Amniotic epithelial cell (primary cell): ENCODE data around the gene STEAP4.
"Not testable (repeated sequence)": the region's sequence is repeated elsewhere in the genome, so short reads cannot be mapped to it uniquely, and the experiment has no call there.

Experiments used
- DNase-seq: peaks from one replicate; pipeline ENCODE4 v3.0.0-alpha.2; 2010; ENCODE audit warnings: low read depth

STEAP4 gene

DNA sequence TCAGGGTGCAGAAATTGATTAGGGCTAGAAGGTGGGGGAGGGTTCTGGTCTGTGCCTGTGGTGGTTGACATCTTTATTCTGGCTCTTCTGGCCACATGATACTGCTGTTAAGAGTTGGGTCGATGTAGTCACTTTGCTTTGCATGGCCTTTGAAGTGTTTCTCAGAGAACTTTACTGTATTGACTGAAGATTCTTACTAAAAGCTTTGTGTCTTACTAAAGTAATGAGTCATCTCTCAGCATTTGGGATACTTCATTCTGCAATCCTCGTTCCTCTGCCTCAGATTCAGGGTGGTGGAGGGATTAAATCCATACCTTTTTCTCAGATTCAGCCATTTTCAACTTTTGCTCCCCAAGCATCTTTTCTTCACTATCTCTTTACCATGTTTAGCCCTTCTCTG lies 38.6 kb downstream of the STEAP4 start:
- no peak for DNase-seq

DNA sequence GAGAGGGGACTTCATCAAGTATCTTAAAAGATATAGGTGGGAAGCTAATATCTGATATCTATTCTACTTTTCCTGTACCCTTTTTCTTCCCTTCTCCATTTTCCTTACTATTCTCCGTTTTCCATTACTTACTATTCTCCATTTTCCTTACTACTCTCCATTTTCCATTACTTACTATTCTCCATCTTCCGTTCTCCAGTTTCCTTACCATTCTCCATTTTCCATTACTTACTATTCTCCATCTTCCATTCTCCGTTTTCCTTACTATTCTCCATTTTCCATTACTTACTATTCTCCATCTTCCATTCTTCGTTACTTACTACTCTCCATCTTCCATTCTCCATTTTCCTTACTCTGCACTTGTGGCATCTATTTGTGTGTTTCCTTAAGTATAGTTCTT lies 39.3 kb downstream of the STEAP4 start:
- DNase-seq: no peak

DNA sequence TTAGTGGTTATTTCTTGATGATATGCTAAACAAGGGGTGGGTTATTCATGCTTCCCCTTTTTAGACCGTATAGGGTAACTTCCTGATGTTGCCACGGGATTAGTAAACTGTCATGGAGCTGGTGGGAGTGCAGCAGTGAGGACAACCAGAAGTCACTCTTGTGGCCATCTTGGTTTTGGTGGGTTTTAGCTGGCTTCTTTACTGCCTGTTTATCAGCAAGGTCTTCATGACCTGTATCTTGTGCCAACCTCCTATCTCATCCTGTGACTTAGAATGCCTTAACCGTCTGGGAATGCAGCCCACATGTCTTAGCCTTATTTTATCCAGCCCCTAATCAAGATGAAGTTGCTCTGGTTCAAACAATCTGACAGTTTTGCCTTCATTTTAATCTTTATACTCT lies 41.7 kb downstream of the STEAP4 start:
- not testable (repeated sequence) for DNase-seq

DNA sequence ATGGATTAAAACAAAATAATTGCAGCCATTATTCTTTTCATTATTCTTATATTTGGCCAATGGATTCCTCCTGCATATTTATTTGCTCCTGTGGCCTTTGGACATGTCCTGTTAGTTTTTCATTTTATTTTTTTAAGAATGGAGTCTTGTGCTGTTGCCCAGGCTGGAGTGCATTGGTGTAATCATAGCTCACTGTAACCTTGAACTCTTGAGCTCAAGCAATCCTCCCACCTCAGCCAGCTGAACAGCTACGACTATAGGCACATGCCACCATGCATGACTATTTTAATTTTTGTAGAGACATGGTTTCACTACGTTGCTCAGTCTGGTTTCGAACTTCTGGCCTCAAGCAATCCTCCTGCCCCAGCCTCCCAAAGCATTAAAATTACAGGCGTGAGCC lies 44.1 kb downstream of the STEAP4 start:
- DNase-seq: no peak

DNA sequence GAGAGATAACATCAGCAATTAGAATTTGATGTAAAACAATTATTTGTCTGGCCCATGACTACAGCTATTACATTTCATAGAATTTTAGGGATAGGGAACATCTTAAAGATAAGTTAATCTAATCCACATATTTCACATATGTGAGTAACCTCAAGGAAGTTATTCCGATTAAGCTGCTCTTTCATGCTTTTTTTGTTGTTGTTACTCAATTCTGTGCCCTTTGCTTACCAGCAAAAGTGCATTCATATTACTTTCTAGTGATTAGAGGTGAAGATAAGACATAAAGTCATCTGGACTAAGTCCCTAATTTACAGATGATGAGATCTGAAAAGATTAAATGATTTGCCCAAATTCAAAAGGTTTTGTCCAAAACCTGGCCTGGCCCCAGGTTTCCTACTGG lies 46.0 kb downstream of the STEAP4 start:
- DNase-seq: no peak

DNA sequence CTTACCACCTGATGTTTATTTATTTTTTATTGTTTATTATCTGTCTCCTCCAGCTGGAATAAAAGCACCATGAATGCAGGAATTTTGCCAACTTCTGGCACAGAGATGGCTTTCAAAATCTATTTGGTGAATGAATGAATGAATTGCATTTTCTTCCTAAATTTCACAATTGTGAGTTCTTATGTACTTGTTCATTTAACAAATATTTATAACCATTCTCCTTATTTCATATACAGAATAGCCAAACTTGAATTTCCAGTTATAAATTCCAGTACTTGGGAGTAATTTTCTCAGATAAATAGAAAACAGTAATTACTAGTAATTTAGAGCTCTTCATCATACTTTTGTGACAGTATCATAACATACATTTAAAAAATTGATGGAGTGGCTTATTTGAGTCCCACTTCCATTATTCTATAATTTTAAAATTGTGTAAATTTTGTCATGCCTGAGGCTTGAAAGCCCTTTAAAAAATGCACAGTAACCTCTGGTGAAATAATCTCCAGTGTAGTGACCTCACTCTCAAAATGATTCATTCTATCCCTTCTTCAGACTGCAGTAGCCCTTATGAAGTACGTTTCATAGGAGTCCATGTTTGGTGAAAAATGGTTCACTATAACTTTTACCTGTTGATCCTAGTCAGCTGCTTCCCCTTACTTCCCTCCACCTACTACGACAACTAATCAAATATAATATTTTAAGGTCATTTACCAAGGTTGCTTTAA lies 46.9 kb downstream of the STEAP4 start:
- DNase-seq: no peak

DNA sequence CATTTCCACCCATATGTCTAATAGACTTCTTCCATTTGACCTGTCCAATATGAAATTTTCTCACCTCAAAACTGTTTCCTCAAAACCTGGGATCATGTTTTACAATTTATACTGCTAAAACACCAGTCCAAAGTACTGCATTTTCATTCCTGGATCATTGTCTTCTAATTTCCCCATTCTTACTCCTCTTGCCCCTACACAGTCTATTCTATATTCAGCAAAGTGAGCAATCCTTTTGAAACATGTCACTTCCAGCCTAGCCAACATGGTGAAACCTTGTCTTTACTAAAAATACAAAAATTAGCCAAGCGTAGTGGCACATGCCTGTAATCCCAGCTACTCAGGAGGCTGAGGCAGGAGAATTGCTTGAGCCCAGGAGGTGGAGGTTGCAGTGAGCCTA lies 48.4 kb downstream of the STEAP4 start:
- not testable (repeated sequence) for DNase-seq

DNA sequence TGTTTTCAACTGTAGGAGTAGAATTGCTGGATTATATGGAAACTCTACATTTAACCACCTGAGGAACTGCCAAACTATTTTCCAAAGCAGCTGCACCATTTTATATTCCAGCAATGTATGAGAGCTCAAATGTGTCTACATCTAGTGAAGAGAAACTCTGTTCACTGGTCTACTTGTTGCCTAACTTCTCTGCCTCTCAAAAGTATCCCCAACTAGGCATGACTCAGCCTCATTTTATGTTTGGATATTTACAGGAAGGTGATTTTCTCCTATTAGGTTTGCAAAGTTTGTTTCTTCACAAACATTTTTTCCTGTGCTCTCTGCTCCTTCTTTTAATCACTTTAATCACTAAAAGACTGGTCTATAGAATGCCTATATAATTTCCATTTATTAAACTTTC lies 49.8 kb downstream of the STEAP4 start:
- no peak for DNase-seq

DNA sequence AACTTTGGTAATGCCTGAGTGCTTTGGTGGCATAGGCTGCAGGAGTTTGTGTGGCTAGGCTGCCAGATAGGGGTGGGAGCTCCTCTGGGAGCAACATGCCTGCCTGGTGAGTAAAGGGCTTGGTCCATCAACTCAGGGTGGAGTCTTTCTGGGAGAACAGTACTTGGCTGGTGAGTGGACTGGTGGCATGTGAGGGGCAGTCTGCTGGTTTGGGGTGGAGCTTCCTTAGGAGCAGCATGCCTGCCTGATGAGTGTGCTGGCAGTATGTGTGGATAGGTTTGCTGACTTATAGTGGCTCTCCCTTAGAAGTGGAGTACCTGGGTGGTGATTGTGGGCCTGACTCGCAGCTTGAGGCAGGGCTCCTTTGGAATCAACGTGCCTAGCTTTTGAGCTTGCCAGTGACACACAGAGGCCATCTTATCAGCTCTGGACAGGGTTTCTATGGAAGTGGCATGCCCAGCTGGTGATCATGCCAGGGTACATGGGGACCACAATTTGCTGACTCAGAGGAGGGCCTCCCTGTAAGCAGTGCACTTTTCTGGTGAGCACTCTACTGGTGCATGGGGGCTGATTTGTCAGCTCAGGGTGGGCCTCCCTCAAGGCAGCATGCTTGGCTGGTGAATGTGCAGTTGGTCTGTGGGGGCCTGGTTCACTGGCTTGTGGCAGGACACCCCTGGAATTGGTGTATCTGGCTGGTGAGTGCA lies 51.8 kb downstream of the STEAP4 start:
- peak; percentile 1 for DNase-seq

DNA sequence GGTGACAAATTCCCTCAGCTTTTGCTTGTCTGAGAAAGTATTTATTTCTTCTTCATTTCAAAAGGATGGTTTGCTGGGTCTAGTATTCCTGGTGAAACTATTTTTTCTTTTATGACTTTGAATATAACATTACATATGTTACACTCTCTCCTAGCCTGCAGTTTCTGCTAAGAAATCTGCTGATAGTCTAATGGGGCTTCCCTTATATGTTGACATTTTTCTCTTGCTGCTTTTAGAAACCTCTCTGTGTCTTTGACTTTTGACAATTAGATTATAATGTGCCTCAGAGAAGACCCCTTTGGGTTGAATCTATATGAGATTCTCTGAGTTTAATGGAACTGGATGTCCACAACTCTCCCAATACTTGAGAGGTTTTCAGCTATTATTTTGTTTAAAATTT lies 53.1 kb downstream of the STEAP4 start:
- no peak for DNase-seq

DNA sequence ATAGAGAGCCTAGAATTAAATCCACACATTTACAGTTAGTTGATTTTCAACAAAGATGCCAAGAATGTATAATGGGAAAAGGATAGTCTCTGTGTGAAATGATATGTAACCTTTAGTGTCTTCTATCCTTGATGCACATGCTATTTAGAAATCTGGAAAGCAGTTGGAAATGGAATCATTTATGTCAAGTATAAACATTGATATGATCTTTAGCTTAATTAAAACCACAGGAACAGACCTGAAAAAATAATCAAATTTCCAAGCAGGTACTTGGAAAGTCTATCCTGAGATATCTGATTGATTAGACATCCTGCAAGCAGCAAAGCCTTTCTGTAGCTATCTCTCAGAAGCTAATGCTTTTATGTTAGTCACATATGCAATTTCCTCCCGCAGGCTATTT lies 62.4 kb downstream of the STEAP4 start:
- DNase-seq: no peak

DNA sequence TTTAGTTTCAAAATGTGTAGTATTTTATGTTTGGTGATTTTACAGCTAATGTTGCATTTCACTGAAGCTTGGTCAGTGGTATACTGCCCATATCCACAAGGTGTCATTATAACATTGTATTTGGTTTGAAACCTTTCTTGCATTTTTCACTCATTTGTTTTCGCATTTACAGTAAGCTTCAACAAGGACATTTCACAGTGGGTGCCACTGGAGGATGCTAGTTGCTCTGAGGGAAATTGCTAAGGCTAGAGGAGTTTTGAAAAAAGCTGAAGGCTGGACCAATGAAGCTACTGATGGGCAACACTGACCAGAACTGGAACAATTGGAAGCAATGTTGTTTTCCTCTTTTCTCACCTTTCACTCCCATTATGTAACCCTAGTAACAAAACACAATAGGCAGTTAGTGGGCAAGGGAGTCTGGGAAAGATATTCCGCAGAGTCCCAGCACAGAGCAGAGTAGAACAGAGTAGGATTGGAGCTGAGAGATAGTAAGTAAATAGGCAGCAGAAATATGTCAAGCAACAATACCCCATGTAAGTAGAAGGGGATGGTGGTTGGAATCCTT lies 63.3 kb downstream of the STEAP4 start:
- DNase-seq: peak; percentile 44

DNA sequence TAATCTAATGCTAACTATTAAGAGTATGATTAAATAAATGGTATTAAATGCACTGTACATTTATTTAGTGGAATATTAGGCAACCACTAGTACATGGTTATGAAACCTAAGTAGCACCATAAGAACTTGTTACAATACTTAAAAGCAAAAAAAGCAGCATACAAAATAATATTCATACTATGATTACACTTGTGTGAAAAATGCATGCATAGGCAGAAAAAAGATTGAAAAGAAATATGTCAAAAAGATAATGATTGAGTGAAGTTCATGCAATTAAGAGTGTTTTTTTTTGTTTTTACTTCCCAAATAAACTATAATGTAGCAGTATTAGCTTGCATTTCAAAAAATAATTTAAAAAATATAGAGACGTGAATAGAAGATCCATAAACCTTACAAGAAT lies 66.8 kb downstream of the STEAP4 start:
- DNase-seq: no peak

DNA sequence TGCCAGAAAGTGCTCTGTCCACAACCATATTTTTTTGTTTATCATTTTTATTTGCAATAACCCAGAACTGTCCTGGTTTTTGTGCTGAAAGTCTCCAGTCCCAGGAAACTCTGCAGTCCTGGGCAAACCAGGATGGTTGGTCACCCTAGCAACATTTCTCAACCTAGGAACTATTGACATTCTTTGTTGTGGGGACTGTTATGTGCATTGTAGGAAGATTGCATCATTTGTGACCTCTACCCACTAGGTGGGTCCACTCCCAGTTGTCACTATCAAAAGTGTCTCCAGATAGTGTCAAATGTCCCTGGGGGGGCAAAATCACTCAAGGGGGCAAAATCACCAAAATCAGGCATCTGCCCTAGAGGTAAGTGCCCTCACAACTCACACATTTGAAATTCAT lies 72.9 kb downstream of the STEAP4 start:
- DNase-seq: no peak

DNA sequence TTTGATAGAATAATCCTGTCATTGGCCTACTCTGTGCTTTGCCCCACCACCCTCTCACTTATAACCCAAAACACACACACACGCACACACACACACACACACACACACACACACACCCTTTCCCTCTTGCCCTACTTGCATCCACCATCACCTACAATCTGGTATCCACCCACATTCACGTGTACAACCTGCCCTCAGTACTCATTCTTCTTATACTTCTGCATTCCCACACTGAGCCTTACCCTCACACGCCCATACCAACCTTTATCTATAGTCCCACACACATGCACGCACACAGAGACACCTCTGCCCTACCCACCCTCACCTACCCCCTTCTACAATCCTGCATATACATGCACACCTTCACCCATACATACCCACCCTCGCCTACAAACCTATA lies 76.0 kb downstream of the STEAP4 start:
- no peak for DNase-seq

DNA sequence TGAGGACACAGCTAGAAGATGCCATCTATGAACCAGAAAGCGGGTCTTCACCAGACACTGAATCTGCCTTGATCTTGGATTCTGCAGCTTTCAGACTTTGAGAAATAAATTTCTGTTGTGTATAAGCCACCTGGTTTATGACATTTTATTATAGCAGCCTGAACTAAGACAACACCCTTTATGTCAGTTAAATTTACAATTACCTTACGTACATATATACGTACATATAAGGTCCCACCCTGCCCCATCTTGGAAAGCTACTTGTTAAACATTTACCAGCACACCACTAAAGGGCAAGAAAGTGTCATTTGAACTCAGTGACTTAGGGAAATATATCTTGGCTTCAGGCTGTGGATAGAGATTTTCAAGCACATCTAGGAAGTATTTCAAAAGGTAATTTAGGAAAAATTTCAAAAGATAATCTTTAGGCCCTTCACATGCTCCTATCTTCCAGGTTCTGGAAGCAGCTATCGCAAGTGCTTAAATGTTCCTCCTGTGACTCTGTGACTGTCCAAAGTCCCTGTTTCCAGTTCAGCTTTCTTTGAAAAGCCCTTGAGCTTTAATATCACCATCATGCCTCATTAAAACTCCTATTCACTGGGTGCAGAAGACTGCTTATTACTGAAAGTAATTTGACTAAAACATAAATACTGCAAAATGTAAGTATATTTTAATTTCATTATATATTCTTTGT lies 77.2 kb downstream of the STEAP4 start:
- no peak for DNase-seq

DNA sequence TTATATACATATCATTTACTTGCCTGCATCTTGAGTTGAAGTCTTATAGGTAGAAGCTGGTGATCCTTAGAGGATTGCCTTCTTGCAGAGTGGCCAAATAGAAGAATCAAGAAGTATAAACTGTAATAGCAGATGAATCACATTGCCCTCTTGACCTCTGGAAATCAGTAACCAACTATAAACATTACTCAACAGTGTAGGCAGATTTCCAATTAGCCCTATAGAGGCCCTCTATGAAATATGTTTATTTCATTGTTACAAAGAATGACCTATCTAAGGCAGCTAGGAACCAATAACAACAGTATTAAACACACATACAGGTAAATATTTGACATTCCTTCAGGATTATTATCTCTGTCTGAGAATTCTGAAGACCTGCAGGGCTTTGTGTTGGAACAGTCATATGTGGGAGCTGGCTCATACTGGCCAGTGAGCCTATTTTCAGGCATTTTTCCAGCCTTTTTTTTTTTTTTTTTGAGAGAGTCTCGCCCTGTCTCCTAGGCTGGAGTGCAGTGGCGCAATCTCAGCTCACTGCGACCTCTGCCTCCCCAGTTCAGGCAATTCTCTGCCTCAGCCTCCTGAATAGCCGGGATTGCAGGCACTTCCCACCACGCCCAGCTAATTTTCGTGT lies 79.7 kb downstream of the STEAP4 start:
- DNase-seq: peak; percentile 87

DNA sequence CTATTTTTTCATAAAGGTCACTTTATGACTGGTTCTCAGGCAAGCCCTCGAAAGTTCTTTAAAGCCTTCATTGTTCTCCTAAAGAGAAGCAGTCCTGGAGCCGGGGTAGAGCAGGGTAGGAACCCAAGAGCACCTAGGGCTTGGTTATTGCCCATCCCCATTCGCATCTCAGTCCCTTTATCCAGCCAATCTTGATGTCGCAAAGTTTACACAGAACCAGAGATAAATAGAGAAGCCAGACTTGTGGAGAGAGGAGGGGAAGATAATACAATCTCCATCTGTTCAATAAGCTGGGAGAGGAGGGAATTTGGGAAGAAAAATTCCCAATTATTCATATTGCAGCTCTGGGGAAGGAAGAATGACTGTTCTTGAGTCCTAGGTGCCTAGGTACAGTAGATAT lies 80.5 kb downstream of the STEAP4 start:
- DNase-seq: no peak

DNA sequence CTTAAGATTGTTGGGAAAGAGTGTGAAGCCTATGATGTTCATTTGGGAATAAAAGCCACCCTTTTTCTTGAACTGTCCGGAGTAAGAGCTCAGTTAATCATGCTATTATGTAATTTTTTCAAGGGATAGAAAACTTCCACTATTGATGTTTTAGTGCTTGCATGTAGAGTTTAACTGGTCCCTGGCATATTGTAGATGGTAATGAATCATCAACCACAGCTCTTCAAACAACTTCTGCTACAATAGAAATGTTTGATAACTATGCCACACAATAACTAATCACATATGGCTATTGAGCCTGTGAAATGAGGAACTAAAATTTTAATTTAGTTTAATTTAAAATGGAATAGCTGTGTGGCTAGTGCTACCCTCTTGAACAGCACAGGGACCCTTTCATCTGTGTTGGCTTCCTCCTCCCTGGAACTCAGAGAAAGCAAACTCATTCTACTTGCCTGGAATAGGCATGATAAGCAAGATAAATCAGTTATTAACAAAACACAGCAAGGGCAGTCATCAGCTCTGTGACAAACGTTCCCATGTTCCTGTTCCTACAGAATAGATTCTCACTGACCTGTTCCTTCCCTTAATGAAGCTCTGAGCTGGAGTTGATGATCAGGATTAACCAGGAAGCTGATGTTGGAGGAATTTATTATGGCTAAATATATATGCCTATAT lies 82.0 kb downstream of the STEAP4 start:
- peak; percentile 40 for DNase-seq

DNA sequence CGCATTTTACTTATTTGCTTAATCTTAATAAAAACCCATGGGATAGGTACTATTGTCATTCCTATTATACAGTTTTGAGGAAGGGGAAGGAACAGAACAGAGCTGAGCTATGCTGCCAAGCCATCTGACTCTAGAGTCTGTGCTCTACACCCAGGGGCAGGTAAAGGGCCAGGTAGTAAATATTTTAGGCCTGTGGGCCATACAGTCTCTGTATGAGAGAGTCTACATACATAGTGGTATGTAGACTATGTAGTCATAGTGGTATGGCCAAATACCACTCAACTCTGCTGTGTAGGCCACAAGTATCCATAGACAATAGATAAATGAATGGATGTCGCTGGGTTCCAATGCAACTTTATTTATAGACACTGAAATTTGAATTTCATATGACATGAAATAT lies 83.4 kb downstream of the STEAP4 start:
- DNase-seq: no peak
